HCT116 (cell line): ENCODE data around the gene NSMF. TPM values are rescaled to one million over a fixed set of nuclear protein-coding genes. Genes with fewer than 3 reads are reported as not detected.

ENCODE experiments used
- ATF3 ChIP-seq: IDR thresholded peaks from 2 replicates; pipeline ENCODE4 v1.6.1; 2012
- CBX3 ChIP-seq: IDR thresholded peaks from 2 replicates; pipeline ENCODE4 v1.6.1; 2012; ENCODE audit warnings: low read depth
- CTCF ChIP-seq, 3 experiments: fragments of 200-600 bp in 1 of 3; sonication (generic) in 1 of 3; IDR thresholded peaks in 2 of 3; conservative IDR thresholded peaks in 1 of 3; 2 replicates each; pipeline ENCODE4 v1.5.1; 2012 to 2017; ENCODE audit warnings: low read depth in 2 of 3, low read length in 2 of 3, antibody characterized with exemption in 1 of 3, borderline replicate concordance in 1 of 3, control low read depth in 1 of 3, mild to moderate bottlenecking in 1 of 3, mixed read lengths in 1 of 3, mixed run types in 1 of 3, moderate library complexity in 1 of 3; ENCODE audit not compliant: insufficient read depth in 1 of 3
- EGR1 ChIP-seq: IDR thresholded peaks from 2 replicates; pipeline ENCODE4 v1.6.1; 2012; ENCODE audit warnings: low read depth
- REST ChIP-seq: IDR thresholded peaks from 2 replicates; pipeline ENCODE4 v1.6.1; 2012; ENCODE audit warnings: low read depth
- SRF ChIP-seq: IDR thresholded peaks from 2 replicates; pipeline ENCODE4 v1.6.1; 2012; ENCODE audit warnings: low read depth
- ZNF274 ChIP-seq: fragments of 200-500 bp; sonication (Bioruptor generic); IDR thresholded peaks from 2 replicates; pipeline ENCODE4 v1.6.1; 2014; ENCODE audit warnings: mild to moderate bottlenecking, low read depth, low read length, inconsistent platforms
- total RNA-seq: library from RNA; stranded (reverse); gene quantifications from one replicate; pipeline ENCODE4 v1.2.1, GENCODE V29; 2021; ENCODE audit not compliant: unreplicated experiment

Gene NSMF
- total RNA-seq, 1 experiment from 2014 or later, result 81.9 TPM

- no peak for TF ChIP-seq CTCF (IDR thresholded peaks at IDR 0.05 in 2 of 3, conservative IDR thresholded peaks at IDR 0.05 in 1 of 3; ENCODE audit: borderline replicate concordance in 1 of 3, insufficient read depth in 1 of 3, low read depth in 2 of 3, low read length in 2 of 3)
- no peak for TF ChIP-seq REST
- TF ChIP-seq EGR1, result no peak
- TF ChIP-seq SRF, result no peak
- no peak for TF ChIP-seq CBX3
- no peak for TF ChIP-seq ZNF274
- no peak for TF ChIP-seq ATF3
Observed at GRCh38 chr9:137482094-137482781, 23.1 kb upstream of the NSMF start (continued).
